ENCODE measurements around the gene MYZAP. TPM values are rescaled to one million over a fixed set of nuclear protein-coding genes. Genes with fewer than 3 reads are reported as not detected.

Gene MYZAP
- total and polyA plus RNA-seq, 2 experiments from 2014 or later: 1.0 to 1.5 TPM

DNA sequence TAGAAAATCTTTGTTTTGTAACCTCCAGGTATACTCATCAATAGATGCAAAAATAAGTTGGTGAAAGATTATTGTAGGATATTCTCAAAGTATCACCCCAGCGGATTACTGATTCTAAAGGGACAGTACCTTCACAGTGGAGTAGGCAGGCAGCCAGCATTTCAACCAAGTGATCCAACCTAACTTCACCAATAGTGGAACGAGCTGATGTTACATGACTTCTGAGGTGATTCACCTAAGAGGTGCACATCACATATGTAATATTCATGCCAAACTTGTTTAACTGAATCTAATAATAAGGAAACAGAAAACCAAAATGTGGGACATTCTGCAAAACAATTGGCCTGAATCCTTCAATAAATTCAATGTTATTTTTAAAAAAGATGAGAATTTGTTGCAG, 14.3 kb downstream of the MYZAP start:
- H3K27ac ChIP-seq (ENCODE audit: low read depth): no peak overlapping the region
- TF ChIP-seq, protein P1, sequence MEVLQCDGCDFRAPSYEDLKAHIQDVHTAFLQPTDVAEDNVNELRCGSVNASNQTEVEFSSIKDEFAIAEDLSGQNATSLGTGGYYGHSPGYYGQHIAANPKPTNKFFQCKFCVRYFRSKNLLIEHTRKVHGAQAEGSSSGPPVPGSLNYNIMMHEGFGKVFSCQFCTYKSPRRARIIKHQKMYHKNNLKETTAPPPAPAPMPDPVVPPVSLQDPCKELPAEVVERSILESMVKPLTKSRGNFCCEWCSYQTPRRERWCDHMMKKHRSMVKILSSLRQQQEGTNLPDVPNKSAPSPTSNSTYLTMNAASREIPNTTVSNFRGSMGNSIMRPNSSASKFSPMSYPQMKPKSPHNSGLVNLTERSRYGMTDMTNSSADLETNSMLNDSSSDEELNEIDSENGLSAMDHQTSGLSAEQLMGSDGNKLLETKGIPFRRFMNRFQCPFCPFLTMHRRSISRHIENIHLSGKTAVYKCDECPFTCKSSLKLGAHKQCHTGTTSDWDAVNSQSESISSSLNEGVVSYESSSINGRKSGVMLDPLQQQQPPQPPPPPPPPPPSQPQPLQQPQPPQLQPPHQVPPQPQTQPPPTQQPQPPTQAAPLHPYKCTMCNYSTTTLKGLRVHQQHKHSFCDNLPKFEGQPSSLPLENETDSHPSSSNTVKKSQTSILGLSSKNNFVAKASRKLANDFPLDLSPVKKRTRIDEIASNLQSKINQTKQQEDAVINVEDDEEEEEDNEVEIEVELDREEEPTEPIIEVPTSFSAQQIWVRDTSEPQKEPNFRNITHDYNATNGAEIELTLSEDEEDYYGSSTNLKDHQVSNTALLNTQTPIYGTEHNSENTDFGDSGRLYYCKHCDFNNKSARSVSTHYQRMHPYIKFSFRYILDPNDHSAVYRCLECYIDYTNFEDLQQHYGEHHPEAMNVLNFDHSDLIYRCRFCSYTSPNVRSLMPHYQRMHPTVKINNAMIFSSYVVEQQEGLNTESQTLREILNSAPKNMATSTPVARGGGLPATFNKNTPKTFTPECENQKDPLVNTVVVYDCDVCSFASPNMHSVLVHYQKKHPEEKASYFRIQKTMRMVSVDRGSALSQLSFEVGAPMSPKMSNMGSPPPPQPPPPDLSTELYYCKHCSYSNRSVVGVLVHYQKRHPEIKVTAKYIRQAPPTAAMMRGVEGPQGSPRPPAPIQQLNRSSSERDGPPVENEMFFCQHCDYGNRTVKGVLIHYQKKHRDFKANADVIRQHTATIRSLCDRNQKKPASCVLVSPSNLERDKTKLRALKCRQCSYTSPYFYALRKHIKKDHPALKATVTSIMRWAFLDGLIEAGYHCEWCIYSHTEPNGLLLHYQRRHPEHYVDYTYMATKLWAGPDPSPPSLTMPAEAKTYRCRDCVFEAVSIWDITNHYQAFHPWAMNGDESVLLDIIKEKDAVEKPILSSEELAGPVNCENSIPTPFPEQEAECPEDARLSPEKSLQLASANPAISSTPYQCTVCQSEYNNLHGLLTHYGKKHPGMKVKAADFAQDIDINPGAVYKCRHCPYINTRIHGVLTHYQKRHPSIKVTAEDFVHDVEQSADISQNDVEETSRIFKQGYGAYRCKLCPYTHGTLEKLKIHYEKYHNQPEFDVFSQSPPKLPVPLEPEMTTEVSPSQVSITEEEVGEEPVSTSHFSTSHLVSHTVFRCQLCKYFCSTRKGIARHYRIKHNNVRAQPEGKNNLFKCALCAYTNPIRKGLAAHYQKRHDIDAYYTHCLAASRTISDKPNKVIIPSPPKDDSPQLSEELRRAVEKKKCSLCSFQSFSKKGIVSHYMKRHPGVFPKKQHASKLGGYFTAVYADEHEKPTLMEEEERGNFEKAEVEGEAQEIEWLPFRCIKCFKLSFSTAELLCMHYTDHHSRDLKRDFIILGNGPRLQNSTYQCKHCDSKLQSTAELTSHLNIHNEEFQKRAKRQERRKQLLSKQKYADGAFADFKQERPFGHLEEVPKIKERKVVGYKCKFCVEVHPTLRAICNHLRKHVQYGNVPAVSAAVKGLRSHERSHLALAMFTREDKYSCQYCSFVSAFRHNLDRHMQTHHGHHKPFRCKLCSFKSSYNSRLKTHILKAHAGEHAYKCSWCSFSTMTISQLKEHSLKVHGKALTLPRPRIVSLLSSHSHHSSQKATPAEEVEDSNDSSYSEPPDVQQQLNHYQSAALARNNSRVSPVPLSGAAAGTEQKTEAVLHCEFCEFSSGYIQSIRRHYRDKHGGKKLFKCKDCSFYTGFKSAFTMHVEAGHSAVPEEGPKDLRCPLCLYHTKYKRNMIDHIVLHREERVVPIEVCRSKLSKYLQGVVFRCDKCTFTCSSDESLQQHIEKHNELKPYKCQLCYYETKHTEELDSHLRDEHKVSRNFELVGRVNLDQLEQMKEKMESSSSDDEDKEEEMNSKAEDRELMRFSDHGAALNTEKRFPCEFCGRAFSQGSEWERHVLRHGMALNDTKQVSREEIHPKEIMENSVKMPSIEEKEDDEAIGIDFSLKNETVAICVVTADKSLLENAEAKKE (CRISPR knock-in tag; IDR thresholded peaks at IDR 0.05): no peak
- TF ChIP-seq ETS1 (IDR thresholded peaks at IDR 0.05) (no peak), EZH2 (IDR thresholded peaks at IDR 0.05; ENCODE audit: low read depth, unreplicated experiment) (no peak), CREB1 (CRISPR knock-in tag; IDR thresholded peaks at IDR 0.05; ENCODE audit: low read depth) (no peak), REST (IDR thresholded peaks at IDR 0.05; ENCODE audit: unreplicated experiment) (no peak)
- TF ChIP-seq, protein P2, sequence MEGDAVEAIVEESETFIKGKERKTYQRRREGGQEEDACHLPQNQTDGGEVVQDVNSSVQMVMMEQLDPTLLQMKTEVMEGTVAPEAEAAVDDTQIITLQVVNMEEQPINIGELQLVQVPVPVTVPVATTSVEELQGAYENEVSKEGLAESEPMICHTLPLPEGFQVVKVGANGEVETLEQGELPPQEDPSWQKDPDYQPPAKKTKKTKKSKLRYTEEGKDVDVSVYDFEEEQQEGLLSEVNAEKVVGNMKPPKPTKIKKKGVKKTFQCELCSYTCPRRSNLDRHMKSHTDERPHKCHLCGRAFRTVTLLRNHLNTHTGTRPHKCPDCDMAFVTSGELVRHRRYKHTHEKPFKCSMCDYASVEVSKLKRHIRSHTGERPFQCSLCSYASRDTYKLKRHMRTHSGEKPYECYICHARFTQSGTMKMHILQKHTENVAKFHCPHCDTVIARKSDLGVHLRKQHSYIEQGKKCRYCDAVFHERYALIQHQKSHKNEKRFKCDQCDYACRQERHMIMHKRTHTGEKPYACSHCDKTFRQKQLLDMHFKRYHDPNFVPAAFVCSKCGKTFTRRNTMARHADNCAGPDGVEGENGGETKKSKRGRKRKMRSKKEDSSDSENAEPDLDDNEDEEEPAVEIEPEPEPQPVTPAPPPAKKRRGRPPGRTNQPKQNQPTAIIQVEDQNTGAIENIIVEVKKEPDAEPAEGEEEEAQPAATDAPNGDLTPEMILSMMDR (conservative IDR thresholded peaks at IDR 0.05; ENCODE audit: low read depth in 2 of 2): no peak
- no peaks in the 10 kb centered on the region for H3K79me2 ChIP-seq (replicated peaks; ENCODE audit: insufficient read depth)
- no peak for ATAC-seq
- H3K27me3 Mint-ChIP-seq (ENCODE audit: insufficient read depth, low read depth, poor library complexity): peaks cover 2% of the 10 kb centered on the region
- no peaks in the 10 kb centered on the region for H3K9me3 Mint-ChIP-seq
- H3K36me3 Mint-ChIP-seq (ENCODE audit: low read depth): no peaks in the 10 kb centered on the region
- H3K4me1 ChIP-seq (ENCODE audit: insufficient read depth): 0 out of 2 replicates have a peak, but pooled peaks cover 4% of the 10 kb centered on the region
- H3K4me2 ChIP-seq: no peak overlapping the region
- H3K36me3 ChIP-seq (ENCODE audit: insufficient read depth): no peaks in the 10 kb centered on the region
- H3K4me3 ChIP-seq: no peak overlapping the region
- no peaks in the 10 kb centered on the region for H3K27me3 ChIP-seq (ENCODE audit: insufficient read depth)
- H3K9me2 ChIP-seq (ENCODE audit: insufficient read depth): no peaks in the 10 kb centered on the region
- no peaks in the 10 kb centered on the region for H4K20me1 ChIP-seq (replicated peaks; ENCODE audit: insufficient read depth)
- no peak for DNase-seq (ENCODE audit: low spot score)
- no peak overlapping the region for H2AFZ ChIP-seq
- no peak overlapping the region for H3K4me3 Mint-ChIP-seq
- H3K27ac Mint-ChIP-seq: no peak overlapping the region
- peaks cover 10% of the 10 kb centered on the region; the same call in 2 of the 3 replicates for H3K4me1 Mint-ChIP-seq
- H3F3A ChIP-seq (replicated peaks; ENCODE audit: low read depth): no peaks in the 10 kb centered on the region
